ENCODE data around the gene MAN2A1.

DNA sequence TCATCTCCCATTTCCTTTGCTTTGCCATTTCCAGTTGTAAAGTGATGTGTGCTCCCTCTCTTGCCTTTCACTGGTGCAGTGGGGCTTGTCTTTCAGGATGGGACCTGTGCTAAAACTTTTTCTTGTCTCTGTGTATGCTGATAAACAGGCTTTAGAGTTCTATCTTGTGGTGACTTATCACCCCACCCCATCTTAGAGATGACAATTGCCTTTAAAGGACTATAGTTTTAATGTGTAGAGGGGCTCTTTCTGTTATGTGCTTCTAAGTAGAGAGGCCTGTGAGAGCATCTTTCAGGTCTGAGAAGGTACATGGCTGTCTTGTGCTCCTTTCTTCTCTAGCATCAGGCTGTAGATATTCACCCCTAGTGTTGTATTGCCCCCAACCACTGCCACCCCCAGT is 21.9 kb downstream of the MAN2A1 start:
- TF ChIP-seq POLR2AphosphoS5 (IDR thresholded peaks at IDR 0.05; ENCODE audit: borderline replicate concordance, low read depth, low read length) (no peak), EZH2 (IDR thresholded peaks at IDR 0.05) (no peak), FOXP2 (optimal IDR thresholded peaks at IDR 0.05; ENCODE audit: control extremely low read depth, extremely low read length, insufficient read depth) (no peak)

All from SK-N-MC (cell line).